Ovary (tissue), 9 donors: Measurements from ENCODE around the gene BPTF. TPM values are rescaled to one million over a fixed set of nuclear protein-coding genes. Genes with fewer than 3 reads are reported as not detected.

ENCODE experiments used
- DNase-seq, 5 donors: peaks; one replicate each; pipeline ENCODE4 v3.0.0-alpha.2; 2019 to 2020
- H3K27ac ChIP-seq, 2 donors: fragments of 200-600 bp; one replicate each; pipeline versions ENCODE4 v1.5.1 to v1.8.0; 2019 to 2022
- H3K27me3 ChIP-seq: fragments of 200-600 bp; one replicate; pipeline ENCODE4 v1.8.0; 2022
- H3K36me3 ChIP-seq: fragments of 200-600 bp; sonication (generic); one replicate; pipeline ENCODE4 v1.5.1; 2019
- H3K4me1 ChIP-seq: one replicate; pipeline ENCODE4 v1.8.1; 2013; ENCODE audit warnings: mild to moderate bottlenecking, moderate library complexity; ENCODE audit not compliant: insufficient read depth
- H3K4me3 ChIP-seq: fragments of 200-600 bp; sonication (generic); one replicate; pipeline ENCODE4 v1.5.1; 2017
- H3K9me3 ChIP-seq, 2 donors: fragments of 200-600 bp in 1 of 2; sonication (generic) in 1 of 2; one replicate each; pipeline versions ENCODE4 v1.5.1 to v1.8.1; 2013 to 2019; ENCODE audit warnings: mild to moderate bottlenecking in 1 of 2, moderate library complexity in 1 of 2
- EP300 ChIP-seq: sonication (generic); formaldehyde crosslinking; IDR thresholded peaks from one replicate; pipeline ENCODE4 v1.6.1; 2017; ENCODE audit warnings: antibody characterized with exemption
- POLR2A ChIP-seq: fragments of 450-650 bp; IDR thresholded peaks from one replicate; pipeline ENCODE4 v1.6.1; 2017; ENCODE audit warnings: antibody characterized with exemption, mild to moderate bottlenecking, moderate library complexity
- WGBS, 3 donors: extraction: QIAGEN DNeasy Blood & Tissue Kit in 1 of 3; methylation state at CpG; one replicate each; pipeline versions ENCODE4 v1.1.5 to v1.1.7; 2013 to 2017; 5-methylcytosine and 5-hydroxymethylcytosine counted together
- intact Hi-C, 4 donors: fragments of 100-400 bp; cut with DNase I; formaldehyde crosslinking; loops; one replicate each; pipeline versions ENCODE4 v1.11.0 to v1.15.1; 2022 to 2023
- polyA plus RNA-seq, 2 donors: library from polyadenylated mRNA; stranded (reverse); fragments of 200-250 nt in 1 of 2; fragments of 350-450 nt in 1 of 2; fragmentation: Illumina TruSeq in 1 of 2; extraction: RNeasy Lipid Tissue Mini Kit (QIAGEN cat#74804) in 1 of 2; gene quantifications; one replicate each; pipeline ENCODE4 v1.2.3, GENCODE V29; 2013 to 2014
- total RNA-seq, 7 donors: library from RNA; depleted of rRNA in 2 of 7; stranded (reverse); fragments of >200 nt in 2 of 7; fragmentation: NEBNext Ultra II Directional in 3 of 7; extraction: Animal tissue kit (Norgen Biotek cat#: 25700) in 3 of 7; gene quantifications; one replicate each; pipeline versions ENCODE4 v1.1.0 to v1.2.4, GENCODE V29; 2016 to 2023
- TF ChIP-seq, protein P1 (sequence below), 3 donors: fragments of 450-650 bp in 2 of 3; fragments of 200-600 bp in 1 of 3; IDR thresholded peaks; one replicate each; pipeline versions ENCODE4 v1.5.1 to v1.8.0; 2016 to 2022; ENCODE audit warnings: antibody characterized with exemption in 3 of 3, mild to moderate bottlenecking in 1 of 3
- donor health status: DM: no; HTN: no; CAD: no; lungs with moderate emphysema.
- donor health status: DM: no; HTN: no; CAD: no.
- donor health status: Bipolar disorder and iron deficiency.
- donor health status: DM: yes; HTN: yes; CAD: no.
- donor health status: DM: no; HTN: no; CAD: no.
- donor health status: DM: yes; HTN: yes; CAD: no.

Gene BPTF
- total and polyA plus RNA-seq, 9 donors = 28.5 to 120 (median 91.7) TPM

DNA sequence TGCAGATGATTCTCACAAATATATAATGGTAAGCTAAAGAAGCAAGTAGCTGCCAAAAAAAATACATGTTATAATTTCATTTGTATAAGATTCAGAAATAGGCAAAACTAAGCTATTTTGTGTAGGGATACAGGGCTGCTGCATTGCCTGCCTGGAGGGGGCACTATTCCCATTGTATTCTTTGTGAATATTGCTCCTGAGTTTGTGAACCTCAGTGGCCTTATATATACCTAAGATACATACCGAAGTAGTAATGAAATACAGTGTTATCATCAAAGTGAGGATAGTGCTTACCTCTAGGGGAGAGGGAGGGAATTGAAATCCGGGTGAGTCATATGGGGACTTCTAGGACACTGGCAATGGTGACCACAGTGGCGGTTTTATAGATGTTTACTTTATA, 117.5 kb downstream of the BPTF start:
- 90 to 95% (median 92%) methylated on average over 3 of the region's 3 CpGs for WGBS, 3 donors
- no peak for DNase-seq
- H3K4me1 ChIP-seq = no peaks in the 10 kb centered on the region
- no peaks in the 10 kb centered on the region for H3K36me3 ChIP-seq
- TF ChIP-seq POLR2A (no peak), EP300 (no peak)
- TF ChIP-seq, protein P1, sequence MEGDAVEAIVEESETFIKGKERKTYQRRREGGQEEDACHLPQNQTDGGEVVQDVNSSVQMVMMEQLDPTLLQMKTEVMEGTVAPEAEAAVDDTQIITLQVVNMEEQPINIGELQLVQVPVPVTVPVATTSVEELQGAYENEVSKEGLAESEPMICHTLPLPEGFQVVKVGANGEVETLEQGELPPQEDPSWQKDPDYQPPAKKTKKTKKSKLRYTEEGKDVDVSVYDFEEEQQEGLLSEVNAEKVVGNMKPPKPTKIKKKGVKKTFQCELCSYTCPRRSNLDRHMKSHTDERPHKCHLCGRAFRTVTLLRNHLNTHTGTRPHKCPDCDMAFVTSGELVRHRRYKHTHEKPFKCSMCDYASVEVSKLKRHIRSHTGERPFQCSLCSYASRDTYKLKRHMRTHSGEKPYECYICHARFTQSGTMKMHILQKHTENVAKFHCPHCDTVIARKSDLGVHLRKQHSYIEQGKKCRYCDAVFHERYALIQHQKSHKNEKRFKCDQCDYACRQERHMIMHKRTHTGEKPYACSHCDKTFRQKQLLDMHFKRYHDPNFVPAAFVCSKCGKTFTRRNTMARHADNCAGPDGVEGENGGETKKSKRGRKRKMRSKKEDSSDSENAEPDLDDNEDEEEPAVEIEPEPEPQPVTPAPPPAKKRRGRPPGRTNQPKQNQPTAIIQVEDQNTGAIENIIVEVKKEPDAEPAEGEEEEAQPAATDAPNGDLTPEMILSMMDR (IDR thresholded peaks at IDR 0.05) = no peak
- no peak overlapping the region for H3K27ac ChIP-seq
- H3K27me3 ChIP-seq = no peaks in the 10 kb centered on the region
- intact Hi-C loops = no loop called here
- H3K9me3 ChIP-seq = no peaks in the 10 kb centered on the region
- H3K4me3 ChIP-seq = no peak overlapping the region

DNA sequence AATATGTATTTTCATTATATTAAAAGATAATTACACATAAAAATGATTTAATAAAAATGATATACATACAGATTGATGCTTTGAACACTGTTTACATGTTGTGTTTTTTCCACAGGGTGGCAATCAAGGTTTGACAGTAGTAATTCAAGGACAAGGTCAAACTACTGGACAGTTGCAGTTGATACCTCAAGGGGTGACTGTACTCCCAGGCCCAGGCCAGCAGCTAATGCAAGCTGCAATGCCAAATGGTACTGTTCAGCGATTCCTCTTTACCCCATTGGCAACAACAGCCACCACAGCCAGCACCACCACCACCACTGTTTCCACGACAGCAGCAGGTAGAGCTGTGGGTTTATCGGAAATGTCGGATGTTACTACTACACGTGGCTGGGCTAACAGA, 118.7 kb downstream of the BPTF start:
- Histone ChIP-seq H3K4me3 (no peak overlapping the region), H3K27me3 (no peaks in the 10 kb centered on the region), H3K36me3 (no peaks in the 10 kb centered on the region), H3K27ac (no peak overlapping the region), H3K4me1 (no peaks in the 10 kb centered on the region), H3K9me3 (no peaks in the 10 kb centered on the region)
- intact Hi-C loops = no loop called here
- TF ChIP-seq POLR2A (no peak), EP300 (no peak)
- TF ChIP-seq, protein P1 (IDR thresholded peaks at IDR 0.05) = no peak
- 74 to 93% (median 93%) methylated on average over 5 of the region's 5 CpGs for WGBS, 3 donors
- no peak for DNase-seq

DNA sequence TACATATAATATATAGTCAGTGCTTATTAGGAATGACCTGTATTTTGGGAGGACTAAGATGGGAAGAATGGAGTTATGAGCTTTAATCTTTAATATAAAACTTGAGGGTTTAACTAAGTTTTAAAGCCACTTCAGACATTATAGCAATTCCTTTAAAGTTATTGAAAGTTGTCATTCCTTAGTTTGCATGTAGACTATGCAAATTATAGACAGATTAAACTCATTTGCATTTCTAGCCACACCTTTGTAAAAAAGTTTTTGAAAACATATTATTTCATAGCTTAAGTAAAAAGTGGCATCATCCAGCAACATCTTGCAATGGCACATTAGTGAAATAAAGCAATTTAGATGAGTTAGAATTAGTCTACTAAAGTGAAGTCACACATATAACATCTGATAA, 121.2 kb downstream of the BPTF start:
- Histone ChIP-seq H3K27ac (no peak overlapping the region), H3K9me3 (no peaks in the 10 kb centered on the region), H3K4me1 (no peaks in the 10 kb centered on the region), H3K4me3 (no peak overlapping the region), H3K27me3 (no peaks in the 10 kb centered on the region), H3K36me3 (no peaks in the 10 kb centered on the region)
- TF ChIP-seq, protein P1 (IDR thresholded peaks at IDR 0.05) = no peak
- TF ChIP-seq POLR2A = no peak
- no peak for TF ChIP-seq EP300
- intact Hi-C loops = no loop called here
- DNase-seq = no peak

DNA sequence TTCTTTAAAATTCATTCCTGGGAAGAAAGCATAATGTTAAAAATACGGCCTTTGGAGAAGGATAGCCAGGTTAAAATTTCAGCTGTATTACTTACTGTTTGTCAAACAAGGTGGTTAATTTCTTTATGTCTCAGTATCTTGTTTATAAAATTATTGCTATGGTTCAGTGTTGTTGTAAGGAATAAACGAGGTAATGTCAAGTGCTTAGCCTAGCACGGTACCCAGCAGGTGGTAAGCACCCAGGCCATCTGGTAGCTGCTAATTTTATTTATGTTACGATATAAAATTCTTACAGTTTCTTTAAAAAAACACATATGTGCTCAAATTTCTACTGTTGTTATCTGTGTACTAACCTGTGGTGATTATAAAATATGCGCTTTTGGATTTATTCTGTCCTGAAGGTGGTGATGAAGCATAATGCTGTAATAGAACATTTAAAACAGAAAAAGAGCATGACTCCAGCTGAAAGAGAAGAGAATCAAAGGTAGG, 122.1 kb downstream of the BPTF start:
- no peaks in the 10 kb centered on the region for H3K36me3 ChIP-seq
- no peak overlapping the region for H3K4me3 ChIP-seq
- H3K27ac ChIP-seq = no peak overlapping the region
- TF ChIP-seq, protein P1 (IDR thresholded peaks at IDR 0.05) = no peak
- TF ChIP-seq EP300 = no peak
- no peak for TF ChIP-seq POLR2A
- H3K4me1 ChIP-seq = no peaks in the 10 kb centered on the region
- no peaks in the 10 kb centered on the region for H3K27me3 ChIP-seq
- H3K9me3 ChIP-seq = no peaks in the 10 kb centered on the region
- intact Hi-C loops = no loop called here
- no peak for DNase-seq
- WGBS, 3 donors = 80 to 89% (median 84%) methylated on average over 5 of the region's 5 CpGs

DNA sequence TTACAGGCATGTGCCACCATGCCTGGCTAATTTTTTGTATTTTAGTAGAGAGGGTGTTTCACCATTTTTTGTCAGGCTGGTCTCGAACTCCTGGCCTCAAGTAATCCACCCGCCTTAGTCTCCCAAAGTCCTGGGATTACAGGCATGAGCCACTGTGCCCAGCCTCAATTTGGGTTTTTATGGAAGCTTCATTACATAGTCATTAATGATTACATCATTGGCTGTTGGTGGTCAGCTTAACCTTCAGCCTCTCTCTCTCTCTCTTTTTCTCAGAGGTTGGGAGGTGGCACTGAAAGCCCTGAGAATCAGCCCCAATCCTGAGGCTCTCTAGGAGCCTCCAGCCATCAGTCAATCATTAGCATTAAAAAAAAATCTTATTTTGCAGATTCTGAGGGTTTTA, 125.6 kb downstream of the BPTF start:
- H3K36me3 ChIP-seq = no peaks in the 10 kb centered on the region
- peaks cover 2% of the 10 kb centered on the region for H3K4me1 ChIP-seq
- TF ChIP-seq, protein P1 (IDR thresholded peaks at IDR 0.05) = no peak
- TF ChIP-seq EP300 (no peak), POLR2A (no peak)
- no peak for DNase-seq
- WGBS, 3 donors = 96 to 97% (median 96%) methylated on average over 2 of the region's 2 CpGs
- H3K27me3 ChIP-seq = no peaks in the 10 kb centered on the region
- H3K4me3 ChIP-seq = no peak overlapping the region
- H3K9me3 ChIP-seq = no peaks in the 10 kb centered on the region
- H3K27ac ChIP-seq = no peak overlapping the region
- intact Hi-C loops = no loop called here
